HT1080 (cell line): ENCODE results near the gene SPNS2. TPM values are rescaled to one million over a fixed set of nuclear protein-coding genes. Genes with fewer than 3 reads are reported as not detected.

ENCODE experiments used
- DNase-seq: peaks from one replicate; pipeline ENCODE4 v3.0.0-alpha.2; 2015; ENCODE audit warnings: low read depth
- total RNA-seq: library from RNA; depleted of rRNA; stranded (reverse); fragments of >200 nt; shearing (Covaris generic); gene quantifications from 2 replicates; pipeline ENCODE4 v1.2.3, GENCODE V29; 2014; rRNA removed

SPNS2 gene
- total RNA-seq, 1 experiment from 2014 or later, result 0.27 TPM

- no peak for DNase-seq
Observed at GRCh38 chr17:4584917-4585637, 86.4 kb downstream of the SPNS2 start.

GRCh38 chr17:4585638-4585994 lies 86.9 kb downstream of the SPNS2 start:
- no peak for DNase-seq

- DNase-seq, result no peak
Observed at GRCh38 chr17:4586043-4586442, 87.4 kb downstream of the SPNS2 start.

GRCh38 chr17:4587195-4587594 lies 88.5 kb downstream of the SPNS2 start:
- no peak for DNase-seq

- no peak for DNase-seq
Observed at GRCh38 chr17:4587803-4588202, 89.1 kb downstream of the SPNS2 start.

- DNase-seq, result no peak
Observed at GRCh38 chr17:4588391-4588790, 89.7 kb downstream of the SPNS2 start.

Other genes with a start within 250 kb of the SPNS2 start
- 15.2 and 16.1 TPM in 2 replicates for gene ANKFY1, start 234.9 kb upstream of the SPNS2 start, total RNA-seq
- 59.7 and 80.2 TPM in 2 replicates for gene UBE2G1, start 132.2 kb upstream of the SPNS2 start, total RNA-seq
- 0.63 and 0.64 TPM in 2 replicates for gene SPNS3, start 64.9 kb upstream of the SPNS2 start, total RNA-seq
- gene MYBBP1A, start 56.5 kb downstream of the SPNS2 start, total RNA-seq, result 117 and 129 TPM in 2 replicates
- not detected in 2 replicates for gene GGT6, start 61.7 kb downstream of the SPNS2 start, total RNA-seq
- gene SMTNL2, start 85.6 kb downstream of the SPNS2 start, total RNA-seq, result not detected in 2 replicates
- gene ALOX15, start 142.8 kb downstream of the SPNS2 start, total RNA-seq, result not detected in 2 replicates
- 28.0 and 34.2 TPM in 2 replicates for gene PELP1, start 205.3 kb downstream of the SPNS2 start, total RNA-seq
- 22.1 and 27.4 TPM in 2 replicates for gene ARRB2, start 211.8 kb downstream of the SPNS2 start, total RNA-seq
- 28.9 and 35.8 TPM in 2 replicates for gene MED11, start 232.5 kb downstream of the SPNS2 start, total RNA-seq
- not detected in 2 replicates for gene ZMYND15, start 241.0 kb downstream of the SPNS2 start, total RNA-seq
- gene CXCL16, start 241.0 kb downstream of the SPNS2 start, total RNA-seq, result 0.40 and 1.0 TPM in 2 replicates